ENCODE measurements around the gene BANK1. TPM values are rescaled to one million over a fixed set of nuclear protein-coding genes. Genes with fewer than 3 reads are reported as not detected.

The BANK1 gene
- total RNA-seq, 4 donors from 2014 or later: 0.20 to 22.4 (median 9.4) TPM

DNA sequence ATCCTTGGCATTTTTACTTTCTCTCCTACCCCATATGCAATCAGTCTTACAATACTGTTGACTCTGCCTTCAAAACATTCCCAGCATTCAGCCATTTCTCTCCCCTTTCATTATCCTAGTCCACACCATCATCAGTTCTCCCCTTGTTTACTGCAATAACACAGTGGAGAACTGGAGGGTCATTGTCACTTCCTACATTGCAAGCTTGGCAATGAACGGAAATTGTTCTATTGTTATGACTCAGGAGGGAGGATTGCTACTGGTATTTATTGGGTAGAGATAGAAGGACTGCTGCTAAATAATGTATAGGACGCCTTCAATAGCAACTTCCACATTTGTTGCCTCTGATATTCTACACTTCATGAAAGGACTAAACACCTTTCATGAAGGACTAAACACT is 231.8 kb downstream of the BANK1 start:
- Histone ChIP-seq H3K4me1 (no peaks in the 10 kb centered on the region), H3K4me3 (no peak overlapping the region), H3K36me3 (no peaks in the 10 kb centered on the region), H3K27ac (no peak overlapping the region), H3K9me3 (no peaks in the 10 kb centered on the region), H3K27me3 (no peaks in the 10 kb centered on the region)
- in situ Hi-C loops (cut with MboI; ENCODE audit: low pct_ligation_motif_present in 1 of 4, low pct_unique_long_range_greater_than_20kb in 1 of 4, low sequenced_read_pairs in 3 of 4) (no loop called here), intact Hi-C loops (cut with DNase I; ENCODE audit: low total_unique reads) (no loop called here)
- 80 to 100% methylated on average over 2 of the region's 2 CpGs for WGBS, 2 donors (ENCODE audit: low coverage in 1 of 2)
- DNase-seq: no peak
- TF ChIP-seq EP300 (IDR thresholded peaks at IDR 0.05; ENCODE audit: low read depth): no peak
- TF ChIP-seq POLR2AphosphoS5 (IDR thresholded peaks at IDR 0.05): no peak
- no peak for TF ChIP-seq POLR2A (IDR thresholded peaks at IDR 0.05)
- TF ChIP-seq, protein P1, sequence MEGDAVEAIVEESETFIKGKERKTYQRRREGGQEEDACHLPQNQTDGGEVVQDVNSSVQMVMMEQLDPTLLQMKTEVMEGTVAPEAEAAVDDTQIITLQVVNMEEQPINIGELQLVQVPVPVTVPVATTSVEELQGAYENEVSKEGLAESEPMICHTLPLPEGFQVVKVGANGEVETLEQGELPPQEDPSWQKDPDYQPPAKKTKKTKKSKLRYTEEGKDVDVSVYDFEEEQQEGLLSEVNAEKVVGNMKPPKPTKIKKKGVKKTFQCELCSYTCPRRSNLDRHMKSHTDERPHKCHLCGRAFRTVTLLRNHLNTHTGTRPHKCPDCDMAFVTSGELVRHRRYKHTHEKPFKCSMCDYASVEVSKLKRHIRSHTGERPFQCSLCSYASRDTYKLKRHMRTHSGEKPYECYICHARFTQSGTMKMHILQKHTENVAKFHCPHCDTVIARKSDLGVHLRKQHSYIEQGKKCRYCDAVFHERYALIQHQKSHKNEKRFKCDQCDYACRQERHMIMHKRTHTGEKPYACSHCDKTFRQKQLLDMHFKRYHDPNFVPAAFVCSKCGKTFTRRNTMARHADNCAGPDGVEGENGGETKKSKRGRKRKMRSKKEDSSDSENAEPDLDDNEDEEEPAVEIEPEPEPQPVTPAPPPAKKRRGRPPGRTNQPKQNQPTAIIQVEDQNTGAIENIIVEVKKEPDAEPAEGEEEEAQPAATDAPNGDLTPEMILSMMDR (IDR thresholded peaks at IDR 0.05): no peak

- no peak for DNase-seq
- no peak for TF ChIP-seq POLR2AphosphoS5 (IDR thresholded peaks at IDR 0.05)
- TF ChIP-seq EP300 (IDR thresholded peaks at IDR 0.05; ENCODE audit: low read depth): no peak
- TF ChIP-seq, protein P1 (IDR thresholded peaks at IDR 0.05): no peak
- TF ChIP-seq POLR2A (IDR thresholded peaks at IDR 0.05): no peak
- Histone ChIP-seq H3K27me3 (no peaks in the 10 kb centered on the region), H3K4me1 (no peaks in the 10 kb centered on the region), H3K27ac (no peak overlapping the region), H3K4me3 (no peak overlapping the region), H3K9me3 (no peaks in the 10 kb centered on the region), H3K36me3 (no peaks in the 10 kb centered on the region)
- WGBS, 2 donors (ENCODE audit: low coverage in 1 of 2): 89 to 91% methylated on average over 3 to 4 of the region's 4 CpGs
- in situ Hi-C loops (cut with MboI; ENCODE audit: low pct_ligation_motif_present in 1 of 4, low pct_unique_long_range_greater_than_20kb in 1 of 4, low sequenced_read_pairs in 3 of 4) (no loop called here), intact Hi-C loops (cut with DNase I; ENCODE audit: low total_unique reads) (loop anchor here (5.0 kb wide), 1 partner anchor 536 kb away; no protein-coding TSS in a partner anchor)
Measured at GRCh38 chr4:102027961-102028360, 237.4 kb downstream of the BANK1 start.

DNA sequence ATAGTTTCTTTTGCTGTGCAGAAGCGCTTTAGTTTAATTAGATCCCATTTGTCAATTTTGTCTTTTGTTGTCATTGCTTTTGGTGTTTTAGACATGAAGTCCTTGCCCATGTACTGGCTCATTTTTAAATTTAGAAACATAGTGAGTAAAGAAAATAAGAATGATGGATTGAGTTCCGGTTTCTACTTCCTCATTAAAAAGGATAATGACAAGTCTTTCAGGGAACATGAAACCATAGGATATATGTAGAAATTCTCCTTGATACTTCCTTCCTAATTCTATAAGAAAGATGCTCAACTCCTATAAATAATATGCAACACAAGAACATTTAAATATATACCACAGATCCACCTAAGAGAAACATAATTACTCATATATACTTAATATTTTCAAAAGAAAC is 240.9 kb downstream of the BANK1 start:
- no peaks in the 10 kb centered on the region for H3K4me1 ChIP-seq
- no peak overlapping the region for H3K4me3 ChIP-seq
- TF ChIP-seq POLR2A (IDR thresholded peaks at IDR 0.05) (no peak), EP300 (IDR thresholded peaks at IDR 0.05; ENCODE audit: low read depth) (no peak), POLR2AphosphoS5 (IDR thresholded peaks at IDR 0.05) (no peak)
- TF ChIP-seq, protein P1 (IDR thresholded peaks at IDR 0.05): no peak
- in situ Hi-C loops (cut with MboI; ENCODE audit: low pct_ligation_motif_present in 1 of 4, low pct_unique_long_range_greater_than_20kb in 1 of 4, low sequenced_read_pairs in 3 of 4): no loop called here
- intact Hi-C loops (cut with DNase I; ENCODE audit: low total_unique reads): no loop called here
- 83 to 86% methylated on average over 2 of the region's 2 CpGs for WGBS, 2 donors (ENCODE audit: low coverage in 1 of 2)
- H3K36me3 ChIP-seq: no peaks in the 10 kb centered on the region
- no peak overlapping the region for H3K27ac ChIP-seq
- H3K27me3 ChIP-seq: no peaks in the 10 kb centered on the region
- H3K9me3 ChIP-seq: no peaks in the 10 kb centered on the region
- no peak for DNase-seq

DNA sequence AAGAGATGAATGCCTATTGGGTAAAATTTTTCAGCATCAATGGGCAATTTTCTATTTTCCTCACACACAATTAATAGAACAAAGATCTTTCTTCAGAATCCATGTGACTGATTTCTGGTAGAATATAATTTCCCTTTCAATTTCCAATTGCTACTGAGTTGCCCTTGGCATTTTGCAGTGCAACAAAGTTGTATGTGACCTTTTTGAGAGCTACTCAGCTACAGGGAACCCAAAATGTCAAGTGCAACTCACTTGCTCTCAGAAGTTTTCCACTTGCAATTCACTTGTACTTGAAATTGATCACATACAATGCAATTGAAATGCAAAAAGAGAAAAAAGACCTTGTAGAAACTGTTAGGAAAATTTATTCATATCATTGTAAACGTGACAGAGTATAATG is 245.5 kb downstream of the BANK1 start:
- Histone ChIP-seq H3K27me3 (no peaks in the 10 kb centered on the region), H3K27ac (no peak overlapping the region), H3K36me3 (no peaks in the 10 kb centered on the region), H3K4me3 (no peak overlapping the region), H3K4me1 (no peaks in the 10 kb centered on the region), H3K9me3 (no peaks in the 10 kb centered on the region)
- intact Hi-C loops (cut with DNase I; ENCODE audit: low total_unique reads): no loop called here
- DNase-seq: no peak
- in situ Hi-C loops (cut with MboI; ENCODE audit: low pct_ligation_motif_present in 1 of 4, low pct_unique_long_range_greater_than_20kb in 1 of 4, low sequenced_read_pairs in 3 of 4): no loop called here
- WGBS, 2 donors (ENCODE audit: low coverage in 1 of 2): 72 to 80% methylated on average over 1 of the region's 1 CpG
- TF ChIP-seq, protein P1 (IDR thresholded peaks at IDR 0.05): no peak
- no peak for TF ChIP-seq EP300 (IDR thresholded peaks at IDR 0.05; ENCODE audit: low read depth)
- no peak for TF ChIP-seq POLR2AphosphoS5 (IDR thresholded peaks at IDR 0.05)
- no peak for TF ChIP-seq POLR2A (IDR thresholded peaks at IDR 0.05)

All from transverse colon (tissue), 4 donors.